ES-I3 (cell line): ENCODE measurements around the gene ULK3.
"Not testable (repeated sequence)": the region's sequence is repeated elsewhere in the genome, so short reads cannot be mapped to it uniquely, and the experiment has no call there.

Experiments used
- H3K36me3 ChIP-seq: 2 replicates; pipeline ENCODE4 v1.6.1; 2013; ENCODE audit warnings: mild to moderate bottlenecking, low read length, control low read depth, moderate library complexity; ENCODE audit not compliant: insufficient read depth
- H3K4me1 ChIP-seq: 2 replicates; pipeline ENCODE4 v1.6.1; 2013; ENCODE audit warnings: mild to moderate bottlenecking, control low read depth, low read length; ENCODE audit not compliant: insufficient read depth
- H3K9ac ChIP-seq: 2 replicates; pipeline ENCODE4 v1.6.1; 2013; ENCODE audit warnings: low read depth, mild to moderate bottlenecking, low read length, moderate library complexity
- H3K9me3 ChIP-seq: 2 replicates; pipeline ENCODE4 v1.6.1; 2013; ENCODE audit warnings: mild to moderate bottlenecking, low read length, moderate library complexity; ENCODE audit not compliant: control insufficient read depth, insufficient read depth

ULK3 gene

GRCh38 chr15:74842581-74843444 is at the start of gene ULK3:
TSS of gene ULK3 (minus strand) at chr15:74843156. CDS start at chr15:74843105, 51 bp downstream.
- Histone ChIP-seq H3K9me3 (no peaks in the 10 kb centered on the region), H3K36me3 (no peaks in the 10 kb centered on the region; the same call in 1 of the 2 replicates), H3K4me1 (no peaks in the 10 kb centered on the region), H3K9ac (peak within 1 kb of the TSS; percentile 82)

DNA sequence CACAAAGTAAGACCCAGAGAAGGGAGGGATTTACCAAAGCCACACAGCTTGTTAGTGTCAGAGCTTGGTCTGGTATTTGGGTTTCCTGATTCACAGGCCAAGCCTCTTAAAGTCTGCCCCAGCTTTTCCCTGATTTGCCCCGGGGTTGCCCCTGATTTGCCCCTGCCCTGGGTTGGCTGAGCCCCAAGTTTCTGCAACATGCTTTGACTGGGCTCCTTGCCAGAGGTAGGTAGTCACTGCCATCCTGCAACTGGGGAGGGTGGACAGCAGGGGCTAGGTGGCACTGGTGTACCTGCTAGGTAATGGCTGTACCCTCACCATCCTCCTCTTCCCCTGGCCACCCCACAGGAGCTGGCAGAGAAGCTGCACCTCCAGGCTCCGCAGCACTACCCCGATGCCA is 49.4 kb upstream of the ULK3 start:
- Histone ChIP-seq H3K9ac (no peak overlapping the region), H3K4me1 (peaks cover 7% of the 10 kb centered on the region), H3K9me3 (no peaks in the 10 kb centered on the region), H3K36me3 (peaks cover 5% of the 10 kb centered on the region)

DNA sequence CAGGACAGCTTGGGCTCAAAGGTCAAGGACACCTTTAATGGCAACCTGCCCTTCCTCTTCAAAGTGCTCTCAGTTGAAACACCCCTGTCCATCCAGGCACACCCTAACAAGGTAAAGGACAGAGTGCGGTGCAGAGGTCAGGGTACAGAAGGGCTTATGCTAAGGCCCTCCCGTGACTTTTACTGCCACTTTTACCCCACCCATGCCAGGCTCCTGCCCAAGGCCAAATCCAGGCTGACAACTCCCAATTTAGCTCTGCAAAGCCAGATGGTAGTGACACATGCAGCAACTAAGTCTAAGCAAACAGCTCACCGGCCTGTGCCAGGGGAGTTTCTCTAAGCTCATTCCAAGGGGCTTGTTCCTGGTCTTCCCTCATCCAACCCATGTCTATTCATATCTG is 48.5 kb upstream of the ULK3 start:
- Histone ChIP-seq H3K4me1 (peaks cover 7% of the 10 kb centered on the region), H3K9ac (no peak overlapping the region), H3K9me3 (no peaks in the 10 kb centered on the region), H3K36me3 (peaks cover 5% of the 10 kb centered on the region)

DNA sequence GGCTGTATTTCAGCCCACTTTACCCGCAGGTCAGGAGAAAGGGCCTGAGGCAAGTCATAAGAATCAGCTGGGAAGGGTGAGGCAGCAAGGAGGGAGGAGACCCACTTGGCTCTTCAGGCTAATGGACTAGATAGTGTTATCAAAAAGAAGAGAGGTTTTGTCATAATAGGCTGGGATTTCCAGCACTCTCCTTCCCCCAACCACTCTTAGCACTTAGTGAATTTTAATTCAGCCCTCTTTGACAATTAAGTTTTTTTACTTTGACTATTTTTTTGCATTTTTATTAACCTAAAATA is 47.7 kb upstream of the ULK3 start:
- Histone ChIP-seq H3K9me3 (no peaks in the 10 kb centered on the region), H3K9ac (peak overlapping the region; percentile 80), H3K36me3 (peaks cover 5% of the 10 kb centered on the region), H3K4me1 (peaks cover 7% of the 10 kb centered on the region)

GRCh38 chr15:74889883-74890664 is 47.1 kb upstream of the ULK3 start, which contains the start of gene MPI:
TSS of gene MPI (plus strand) at chr15:74890042. CDS start at chr15:74890074, 32 bp downstream.
- Histone ChIP-seq H3K36me3 (peaks cover 5% of the 10 kb centered on the region; the same call in 1 of the 2 replicates), H3K9me3 (no peaks in the 10 kb centered on the region), H3K4me1 (peaks cover 7% of the 10 kb centered on the region), H3K9ac (peak within 1 kb of the TSS; percentile 80)

- Histone ChIP-seq H3K4me1 (peaks cover 7% of the 10 kb centered on the region), H3K9ac (peak overlapping the region; percentile 80), H3K9me3 (no peaks in the 10 kb centered on the region), H3K36me3 (peaks cover 5% of the 10 kb centered on the region; the same call in 1 of the 2 replicates)
Observed at GRCh38 chr15:74889390-74889882, 46.5 kb upstream of the ULK3 start.

DNA sequence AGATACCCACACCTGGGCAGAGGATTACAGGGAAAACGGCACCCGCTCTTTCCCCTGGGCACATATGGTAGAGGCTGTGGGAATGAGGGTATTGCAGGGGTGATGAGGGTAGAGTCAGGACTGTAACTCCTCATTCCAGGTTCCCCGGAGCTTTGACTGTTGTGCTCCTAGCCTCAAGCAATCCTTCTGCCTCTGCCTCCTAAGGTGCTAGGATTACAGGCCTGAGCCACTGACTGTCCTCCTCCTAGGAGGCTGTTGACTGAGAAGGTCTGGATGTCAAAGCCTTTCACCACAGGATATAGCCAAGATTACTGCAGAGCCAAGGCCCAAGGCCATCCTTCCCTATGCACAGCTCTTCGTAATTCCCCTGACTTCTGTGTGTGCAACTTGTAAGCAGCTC is 45.8 kb upstream of the ULK3 start:
- Histone ChIP-seq H3K9me3 (no peaks in the 10 kb centered on the region), H3K9ac (no peak overlapping the region), H3K36me3 (peaks cover 5% of the 10 kb centered on the region; the same call in 1 of the 2 replicates), H3K4me1 (peaks cover 7% of the 10 kb centered on the region)

GRCh38 chr15:74887537-74888193 is 44.7 kb upstream of the ULK3 start:
- H3K4me1 ChIP-seq, H3K36me3 ChIP-seq, H3K9ac ChIP-seq, H3K9me3 ChIP-seq: not testable (repeated sequence)

DNA sequence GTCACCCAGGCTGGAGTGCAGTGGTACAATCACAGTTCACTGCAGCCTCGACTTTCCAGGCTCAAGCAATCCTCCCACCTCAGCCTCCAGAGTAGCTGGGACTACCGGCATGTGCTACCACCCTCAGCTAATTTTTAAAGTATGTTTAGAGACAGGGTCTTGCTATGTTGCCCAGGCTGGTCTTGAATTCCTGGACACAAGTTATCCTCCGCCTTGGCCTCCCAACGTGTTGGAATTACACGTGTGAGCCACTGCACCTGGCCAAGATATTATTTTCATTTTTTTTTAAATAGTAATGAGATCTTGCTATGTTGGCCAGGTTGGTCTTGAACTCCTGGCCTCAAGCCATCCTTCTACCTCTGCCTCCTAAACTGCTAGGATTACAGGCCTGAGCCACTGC is 42.5 kb upstream of the ULK3 start:
- H3K9me3 ChIP-seq, result peaks cover 6% of the 10 kb centered on the region
- H3K9ac ChIP-seq, result no peak overlapping the region
- peaks cover 7% of the 10 kb centered on the region for H3K4me1 ChIP-seq
- H3K36me3 ChIP-seq, result no peaks in the 10 kb centered on the region

DNA sequence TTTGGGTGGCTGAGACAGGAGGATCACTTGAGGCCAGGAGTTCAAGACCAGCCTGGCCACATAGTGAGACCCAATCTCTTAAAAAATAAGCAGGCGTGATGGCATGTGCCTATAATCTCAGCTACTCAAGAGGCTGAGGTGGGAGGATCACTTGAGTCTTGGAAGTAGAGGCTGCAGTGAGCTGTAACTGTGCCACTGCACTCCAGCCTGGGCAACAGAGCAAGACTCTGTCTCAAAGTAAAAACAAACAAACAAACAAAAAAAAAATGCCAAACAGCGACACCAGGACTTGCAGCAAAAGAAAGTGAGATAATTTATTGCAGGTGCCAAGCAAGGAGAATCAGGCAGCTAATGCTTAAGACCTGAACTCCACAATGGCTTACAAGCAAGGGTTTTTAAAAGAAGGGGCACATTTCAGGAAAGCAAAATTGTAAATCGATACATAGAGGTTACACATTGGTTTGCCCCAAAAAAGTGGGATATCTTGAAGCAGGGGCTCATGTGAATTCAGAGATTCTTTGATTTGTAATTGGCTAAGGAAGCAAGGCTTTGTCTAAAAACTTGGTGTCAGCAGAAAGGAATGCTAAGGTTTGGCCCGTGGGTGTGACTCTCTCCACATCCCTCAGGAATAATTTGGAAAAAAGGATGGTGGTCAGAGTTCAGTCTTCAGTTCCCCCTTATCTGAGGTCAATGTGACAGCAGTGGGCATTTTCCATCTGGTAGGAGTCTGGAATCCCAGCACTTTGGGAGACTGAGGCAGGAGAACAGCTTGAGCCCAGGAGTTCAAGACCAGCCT is 41.7 kb upstream of the ULK3 start:
- Histone ChIP-seq H3K9me3 (peaks cover 6% of the 10 kb centered on the region), H3K4me1 (peaks cover 7% of the 10 kb centered on the region), H3K36me3 (no peaks in the 10 kb centered on the region), H3K9ac (no peak overlapping the region)

DNA sequence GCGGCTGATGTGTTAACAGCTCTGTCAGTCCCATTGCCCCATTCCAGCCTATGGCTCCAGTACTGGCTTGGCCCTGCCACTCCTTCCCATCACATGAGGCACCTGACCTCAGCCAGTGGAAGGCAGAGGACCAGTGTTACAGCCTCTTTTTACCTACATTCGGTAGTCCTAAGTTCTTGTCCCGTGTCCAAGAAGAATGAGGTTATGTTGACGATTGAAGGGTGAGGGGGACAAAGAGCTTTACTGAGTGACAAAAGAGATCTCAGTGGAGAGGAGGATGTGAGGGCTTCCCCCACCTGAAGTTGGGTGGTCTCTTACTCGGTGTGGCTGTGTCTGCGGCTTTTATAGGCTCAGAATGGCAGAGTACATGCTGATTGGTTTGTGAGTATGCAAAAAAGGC is 39.6 kb upstream of the ULK3 start:
- Histone ChIP-seq H3K36me3 (no peaks in the 10 kb centered on the region), H3K9me3 (peaks cover 6% of the 10 kb centered on the region), H3K9ac (no peak overlapping the region), H3K4me1 (no peaks in the 10 kb centered on the region)

DNA sequence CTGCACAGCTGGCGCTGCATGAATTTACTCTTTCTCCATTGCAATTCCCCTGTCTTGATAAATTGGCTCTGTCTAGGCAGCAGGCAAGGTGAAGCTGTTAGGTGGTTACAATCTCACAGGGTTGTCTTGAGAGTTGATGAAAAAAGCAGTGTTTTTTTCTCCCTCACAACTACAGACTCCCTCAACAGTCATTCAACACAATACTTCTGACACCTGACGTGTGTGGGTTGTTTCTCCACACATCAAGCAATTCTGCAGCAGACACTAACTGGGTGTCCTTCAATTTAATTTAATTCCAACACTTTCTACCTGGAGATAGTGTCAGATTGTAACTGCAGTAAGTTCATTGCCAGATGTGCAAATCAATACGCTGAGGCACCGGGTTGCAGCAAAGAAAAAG is 35.3 kb upstream of the ULK3 start:
- no peaks in the 10 kb centered on the region for H3K36me3 ChIP-seq
- no peaks in the 10 kb centered on the region for H3K4me1 ChIP-seq
- H3K9ac ChIP-seq, result no peak overlapping the region
- H3K9me3 ChIP-seq, result peaks cover 6% of the 10 kb centered on the region

DNA sequence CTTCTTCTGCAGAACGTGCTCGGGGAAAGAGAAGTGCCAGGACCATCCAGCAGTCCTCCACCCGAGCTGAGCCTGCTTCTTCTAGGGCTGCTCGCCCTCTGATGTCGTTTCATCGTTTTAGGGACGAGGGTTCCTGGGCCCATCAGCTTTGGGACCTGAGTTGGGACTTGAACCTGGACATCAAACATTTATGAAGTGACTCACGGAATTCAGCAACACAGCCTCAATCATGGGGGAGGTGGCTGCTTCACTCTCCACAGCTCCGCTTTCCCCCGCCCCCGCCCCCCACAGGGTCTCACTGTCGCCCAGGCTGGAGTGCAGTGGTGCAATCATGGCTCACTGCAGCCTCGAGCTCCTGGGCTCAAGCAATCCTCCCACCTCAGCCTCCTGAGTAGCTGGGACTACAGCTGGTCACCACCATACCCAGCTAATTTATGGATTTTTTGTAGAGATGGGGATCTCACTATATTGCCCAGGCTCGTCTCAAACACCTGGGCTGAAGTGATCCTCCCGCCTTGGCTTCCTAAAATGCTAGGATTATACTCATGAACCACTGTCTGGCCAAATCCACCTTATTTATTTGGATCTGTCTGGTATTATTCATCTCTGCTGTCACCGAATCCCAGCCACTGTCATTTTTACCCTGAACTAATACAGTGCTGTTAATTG is 30.9 kb upstream of the ULK3 start:
- Histone ChIP-seq H3K9ac (peak overlapping the region; percentile 67; the same call in 1 of the 2 replicates), H3K9me3 (no peaks in the 10 kb centered on the region), H3K36me3 (no peaks in the 10 kb centered on the region), H3K4me1 (peaks cover 14% of the 10 kb centered on the region)
